Activated T-cell treated with anti-CD3 and anti-CD28 coated beads, Interleukin-2, amount 50 U/mL, for 4 hours (primary cell): ENCODE results near the gene PIP4K2C. TPM values are rescaled to one million over a fixed set of nuclear protein-coding genes. Genes with fewer than 3 reads are reported as not detected.
"Not testable (repeated sequence)": the region's sequence is repeated elsewhere in the genome, so short reads cannot be mapped to it uniquely, and the experiment has no call there.

Source experiments
- ATAC-seq, 2 donors: fragments of 200-7000 bp; cut with Tn5 transposase; one replicate each; pipeline ENCODE4 v1.10.0; 2021
- DNase-seq: peaks from one replicate; pipeline ENCODE4 v3.0.0-alpha.2; 2020
- H3K27me3 Mint-ChIP-seq: one replicate; pipeline ENCODE4 v1.8.0; 2021; ENCODE audit warnings: low read depth, mixed read lengths
- H3K36me3 Mint-ChIP-seq: one replicate; pipeline ENCODE4 v1.8.0; 2022; ENCODE audit warnings: mixed read lengths; ENCODE audit not compliant: insufficient read depth
- H3K4me1 Mint-ChIP-seq: one replicate; pipeline ENCODE4 v1.8.0; 2021; ENCODE audit warnings: low read depth, mixed read lengths
- H3K4me3 Mint-ChIP-seq: one replicate; pipeline ENCODE4 v1.8.0; 2021; ENCODE audit warnings: mild to moderate bottlenecking, moderate library complexity, mixed read lengths
- H3K9me3 Mint-ChIP-seq: one replicate; pipeline ENCODE4 v1.8.0; 2021; ENCODE audit warnings: mixed read lengths
- total RNA-seq, 3 donors: library from RNA; stranded (reverse); gene quantifications; one replicate each; pipeline ENCODE4 v1.2.1, GENCODE V29; 2021

Gene PIP4K2C
- total RNA-seq, 3 donors from 2014 or later, result 28.6 to 32.0 (median 29.1) TPM

DNA sequence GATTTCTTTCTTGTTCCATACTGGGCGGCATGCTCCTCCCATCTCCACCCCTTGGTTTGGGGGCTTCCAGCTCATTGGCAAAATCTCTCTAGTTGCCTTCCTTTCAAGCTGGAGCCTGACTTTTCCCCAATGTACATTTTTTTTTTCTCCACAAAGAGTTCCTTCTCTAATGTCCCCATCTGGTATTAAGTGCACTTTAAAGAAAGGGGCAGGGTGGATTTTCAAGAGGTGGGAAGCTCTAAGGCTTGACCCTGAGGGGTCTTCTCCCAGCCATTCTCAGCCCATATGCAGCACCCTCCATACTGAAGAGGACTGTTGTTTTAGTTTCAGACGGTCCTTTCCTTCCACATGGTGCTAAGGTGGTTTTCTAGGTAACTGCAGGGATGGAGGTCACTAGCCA lies 5.8 kb upstream of the PIP4K2C start:
- DNase-seq (no peak), ATAC-seq (no peak)
- no peak overlapping the region for H3K4me3 Mint-ChIP-seq
- peaks cover 3% of the 10 kb centered on the region for H3K4me1 Mint-ChIP-seq
- H3K27me3 Mint-ChIP-seq, result peaks cover 12% of the 10 kb centered on the region
- H3K36me3 Mint-ChIP-seq, result no peaks in the 10 kb centered on the region
- no peaks in the 10 kb centered on the region for H3K9me3 Mint-ChIP-seq

DNA sequence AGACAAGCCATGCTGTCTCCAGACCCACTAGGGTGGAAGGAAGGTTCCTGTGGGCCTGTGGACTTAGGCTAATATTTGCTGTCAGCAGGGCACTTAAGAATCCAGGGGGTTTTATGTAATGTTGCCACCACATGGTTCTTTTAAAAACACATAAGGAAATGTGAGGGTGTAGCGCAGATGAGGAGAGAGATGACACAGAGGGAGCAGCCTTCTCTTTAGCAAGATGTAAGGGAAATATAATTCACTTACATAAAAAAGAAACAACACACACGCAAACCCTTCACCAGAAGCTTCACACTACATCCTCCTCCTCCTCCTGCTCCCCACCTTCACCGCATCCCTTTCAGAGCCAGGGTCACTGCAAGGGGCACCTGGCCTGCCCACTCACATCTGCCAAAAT lies 4.9 kb upstream of the PIP4K2C start:
- peaks cover 12% of the 10 kb centered on the region for H3K27me3 Mint-ChIP-seq
- H3K36me3 Mint-ChIP-seq, result no peaks in the 10 kb centered on the region
- H3K4me1 Mint-ChIP-seq, result peaks cover 9% of the 10 kb centered on the region
- ATAC-seq, result no peak
- no peak overlapping the region for H3K4me3 Mint-ChIP-seq
- no peaks in the 10 kb centered on the region for H3K9me3 Mint-ChIP-seq
- no peak for DNase-seq

DNA sequence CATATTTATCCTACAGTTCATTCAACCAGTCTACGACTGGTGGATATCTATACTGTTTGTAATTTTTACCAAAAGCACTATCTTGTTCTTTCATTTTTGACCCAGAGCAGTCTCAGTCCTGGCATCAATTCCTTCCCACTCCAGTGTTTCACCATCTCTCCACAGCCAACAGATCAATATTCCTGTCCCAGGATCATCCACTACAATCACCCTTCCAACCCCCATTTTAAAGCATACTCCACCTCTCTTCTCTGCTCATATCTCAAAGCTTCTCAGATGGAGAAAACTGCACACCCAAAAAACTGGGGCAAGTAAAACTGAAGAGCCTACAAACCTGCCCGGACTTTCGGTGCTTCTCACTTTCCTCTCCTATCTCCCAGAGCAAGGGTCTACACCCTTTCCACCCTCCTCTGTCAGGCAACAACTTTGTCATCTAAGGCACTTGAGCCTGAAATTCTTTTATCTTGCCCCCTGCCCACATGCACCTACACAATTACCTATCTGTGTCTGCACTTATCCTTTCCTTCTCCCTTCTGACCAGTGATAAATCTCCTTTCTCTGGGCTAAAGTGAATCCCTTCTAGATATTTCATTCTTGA lies 4.1 kb upstream of the PIP4K2C start:
- H3K4me1 Mint-ChIP-seq, result peaks cover 14% of the 10 kb centered on the region
- H3K9me3 Mint-ChIP-seq, result no peaks in the 10 kb centered on the region
- DNase-seq (no peak), ATAC-seq (no peak)
- H3K27me3 Mint-ChIP-seq, result peaks cover 12% of the 10 kb centered on the region
- H3K4me3 Mint-ChIP-seq, result no peak overlapping the region
- no peaks in the 10 kb centered on the region for H3K36me3 Mint-ChIP-seq

GRCh38 chr12:57588951-57589610 lies 1.9 kb upstream of the PIP4K2C start:
- not testable (repeated sequence) for H3K36me3 Mint-ChIP-seq, DNase-seq, ATAC-seq, H3K4me3 Mint-ChIP-seq, H3K27me3 Mint-ChIP-seq, H3K9me3 Mint-ChIP-seq
- peaks cover 25% of the 10 kb centered on the region for H3K4me1 Mint-ChIP-seq

GRCh38 chr12:57590479-57590863 lies 521 bp upstream of the PIP4K2C start:
- Mint-ChIP-seq H3K4me3 (peak overlapping the region; percentile 89), H3K9me3 (no peaks in the 10 kb centered on the region), H3K27me3 (no peaks in the 10 kb centered on the region), H3K36me3 (peaks cover 7% of the 10 kb centered on the region), H3K4me1 (peaks cover 25% of the 10 kb centered on the region)
- DNase-seq, result no peak
- no peak for ATAC-seq

GRCh38 chr12:57591782-57592325 lies 862 bp downstream of the PIP4K2C start:
- H3K36me3 Mint-ChIP-seq, result peaks cover 13% of the 10 kb centered on the region
- H3K4me1 Mint-ChIP-seq, result peaks cover 25% of the 10 kb centered on the region
- peak overlapping the region; percentile 89 for H3K4me3 Mint-ChIP-seq
- ATAC-seq, result no peak
- no peaks in the 10 kb centered on the region for H3K27me3 Mint-ChIP-seq
- no peak for DNase-seq
- H3K9me3 Mint-ChIP-seq, result no peaks in the 10 kb centered on the region

DNA sequence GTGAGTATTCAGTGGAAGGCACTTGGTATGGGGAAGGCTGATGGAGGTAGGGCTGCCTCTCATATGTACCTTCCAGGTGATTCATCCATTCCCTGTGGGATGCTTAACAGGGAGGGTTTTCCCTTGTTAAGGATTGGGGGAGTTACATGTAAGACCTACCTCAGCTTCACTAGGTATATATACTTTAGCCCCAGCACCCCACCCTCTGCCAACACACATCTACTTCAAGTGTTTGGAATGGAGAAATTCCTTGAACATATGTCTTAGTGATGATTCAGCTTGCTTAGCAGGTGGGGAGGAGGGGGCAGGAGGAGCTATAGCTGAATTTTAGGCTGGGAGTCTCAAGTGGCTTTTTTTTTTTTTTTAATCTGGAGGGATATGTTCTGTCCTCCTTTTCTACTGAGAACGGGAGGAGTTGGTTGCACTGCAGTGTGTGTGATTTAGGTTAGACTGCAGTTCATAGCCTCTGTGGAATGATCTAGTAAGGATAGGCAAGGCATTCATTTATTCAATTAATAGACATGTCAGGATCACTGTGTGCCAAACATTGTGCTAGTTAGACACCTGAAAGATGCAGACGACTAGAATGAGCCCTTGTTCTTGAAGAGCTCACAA lies 1.7 kb downstream of the PIP4K2C start:
- no peaks in the 10 kb centered on the region for H3K9me3 Mint-ChIP-seq
- no peaks in the 10 kb centered on the region for H3K27me3 Mint-ChIP-seq
- peaks cover 19% of the 10 kb centered on the region for H3K36me3 Mint-ChIP-seq
- H3K4me1 Mint-ChIP-seq, result peaks cover 25% of the 10 kb centered on the region
- ATAC-seq (no peak), DNase-seq (no peak)
- H3K4me3 Mint-ChIP-seq, result peak overlapping the region; percentile 89

DNA sequence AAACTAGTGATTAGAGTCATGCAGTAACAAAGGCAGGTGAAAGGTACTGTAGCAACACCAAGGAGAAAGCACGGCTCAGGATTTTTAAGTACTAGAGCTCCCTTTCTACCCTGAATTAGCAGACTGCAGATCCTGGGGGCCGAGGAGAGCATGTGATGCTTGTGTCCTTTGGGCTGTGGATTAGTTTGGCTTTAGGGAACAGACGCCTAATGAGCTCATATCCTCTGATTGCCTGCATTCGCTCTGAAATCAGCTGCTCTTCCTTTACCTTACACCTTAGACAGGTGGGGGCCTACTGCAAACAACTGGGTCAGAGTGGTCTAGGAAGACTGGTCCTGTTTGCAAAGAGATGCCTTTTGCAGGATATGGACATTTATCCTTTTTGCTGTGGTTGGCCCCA lies 2.2 kb downstream of the PIP4K2C start:
- Mint-ChIP-seq H3K27me3 (no peaks in the 10 kb centered on the region), H3K4me3 (no peak overlapping the region), H3K4me1 (peaks cover 25% of the 10 kb centered on the region), H3K9me3 (no peaks in the 10 kb centered on the region), H3K36me3 (peaks cover 21% of the 10 kb centered on the region)
- DNase-seq (no peak), ATAC-seq (no peak)

- ATAC-seq (no peak), DNase-seq (no peak)
- no peak overlapping the region for H3K4me3 Mint-ChIP-seq
- H3K9me3 Mint-ChIP-seq, result no peaks in the 10 kb centered on the region
- H3K36me3 Mint-ChIP-seq, result peaks cover 45% of the 10 kb centered on the region
- H3K27me3 Mint-ChIP-seq, result no peaks in the 10 kb centered on the region
- H3K4me1 Mint-ChIP-seq, result peaks cover 19% of the 10 kb centered on the region
Measured at GRCh38 chr12:57600395-57600794, 9.4 kb downstream of the PIP4K2C start.

GRCh38 chr12:57602544-57602943 lies 11.6 kb downstream of the PIP4K2C start:
- H3K9me3 Mint-ChIP-seq, result no peaks in the 10 kb centered on the region
- H3K36me3 Mint-ChIP-seq, result peaks cover 34% of the 10 kb centered on the region
- no peak overlapping the region for H3K4me3 Mint-ChIP-seq
- H3K27me3 Mint-ChIP-seq, result no peaks in the 10 kb centered on the region
- DNase-seq (no peak), ATAC-seq (no peak)
- peaks cover 25% of the 10 kb centered on the region for H3K4me1 Mint-ChIP-seq

GRCh38 chr12:57603324-57603723 lies 12.3 kb downstream of the PIP4K2C start:
- Mint-ChIP-seq H3K27me3 (no peaks in the 10 kb centered on the region), H3K36me3 (peaks cover 31% of the 10 kb centered on the region), H3K9me3 (no peaks in the 10 kb centered on the region), H3K4me1 (peaks cover 25% of the 10 kb centered on the region), H3K4me3 (peak overlapping the region; percentile 74)
- ATAC-seq (no peak), DNase-seq (no peak)

GRCh38 chr12:57603815-57604453 lies 12.9 kb downstream of the PIP4K2C start:
- DNase-seq, result no peak
- Mint-ChIP-seq H3K9me3 (no peaks in the 10 kb centered on the region), H3K4me1 (peaks cover 25% of the 10 kb centered on the region), H3K4me3 (peak overlapping the region; percentile 74), H3K36me3 (peaks cover 28% of the 10 kb centered on the region), H3K27me3 (no peaks in the 10 kb centered on the region)
- ATAC-seq, result no peak

DNA sequence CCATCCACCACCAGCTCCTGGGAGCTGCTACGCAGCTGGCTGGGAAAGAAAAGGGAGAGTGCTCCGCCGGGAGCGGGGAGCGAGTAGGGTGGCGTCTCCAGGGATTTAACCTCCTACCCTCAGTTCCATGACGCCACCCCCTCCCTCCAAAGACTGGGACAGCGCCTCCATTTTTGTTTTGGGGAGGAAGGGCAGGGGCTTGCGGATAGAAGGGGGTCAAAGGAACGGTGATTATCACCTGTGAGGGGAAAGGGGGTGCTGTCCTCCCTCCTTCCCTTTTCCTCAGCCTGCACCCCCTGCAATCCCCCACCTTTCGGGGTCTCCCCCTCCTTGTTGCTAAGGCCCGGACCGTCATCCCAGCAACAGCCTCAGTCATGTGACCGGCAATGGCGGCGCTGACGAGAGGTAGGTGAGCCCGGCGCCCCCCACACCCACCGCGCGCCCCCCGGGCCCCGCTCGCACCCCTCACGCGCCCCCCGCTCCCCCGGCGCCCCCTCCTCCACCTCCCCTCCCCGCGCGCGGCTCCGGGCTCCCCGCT lies 13.5 kb downstream of the PIP4K2C start, which contains the start of gene DTX3:
Gene DTX3, plus strand, starts transcription at position 371 of the 538 bp plus-strand sequence. CDS start 1,694 bp downstream, outside the sequence.
- Mint-ChIP-seq H3K4me3 (peak within 1 kb of the TSS; percentile 79), H3K27me3 (no peaks in the 10 kb centered on the region), H3K36me3 (peaks cover 23% of the 10 kb centered on the region), H3K4me1 (peaks cover 25% of the 10 kb centered on the region), H3K9me3 (no peaks in the 10 kb centered on the region)
- DNase-seq (peak; percentile 23), ATAC-seq (peak; percentile 76 to 77)
